ENCODE results near the gene RPL35.

The RPL35 gene

GRCh38 chr9:124861342-124862229 is at the start of gene RPL35, which contains the start of gene ARPC5L:
TSS of gene RPL35 (minus strand) at chr9:124861957. CDS start at chr9:124861912, 45 bp downstream.
TSS of gene ARPC5L (plus strand) at chr9:124862130. CDS start at chr9:124869291, 7,161 bp downstream.
- Histone ChIP-seq H3K36me3 (ENCODE audit: control insufficient read depth in 5 of 5, insufficient read depth in 5 of 5, low read length in 5 of 5) (peaks cover 0 to 42% (median 41%) of the 10 kb centered on the region in 5 donors), H3K27ac (ENCODE audit: low read depth, low read length) (peak within 1 kb of the TSS; percentile 87), H3K9ac (ENCODE audit: low read length in 5 of 5) (peak within 1 kb of the TSS; percentile 73 to 95 (median 92)), H3K4me3 (ENCODE audit: low read depth in 1 of 5, low read length in 5 of 5) (peak within 1 kb of the TSS; percentile 86 to 93 (median 86)), H3K27me3 (ENCODE audit: control insufficient read depth in 5 of 5, insufficient read depth in 4 of 5, low read length in 5 of 5) (no peaks in the 10 kb centered on the region), H3K9me3 (ENCODE audit: control insufficient read depth in 5 of 5, low read length in 5 of 5) (no peaks in the 10 kb centered on the region), H3K4me1 (ENCODE audit: control insufficient read depth in 5 of 5, insufficient read depth in 5 of 5, low read length in 5 of 5) (peaks cover 6 to 37% (median 30%) of the 10 kb centered on the region in 5 donors)

- no peaks in the 10 kb centered on the region for H3K27me3 ChIP-seq (ENCODE audit: control insufficient read depth in 5 of 5, insufficient read depth in 4 of 5, low read length in 5 of 5)
- no peak overlapping the region for H3K9ac ChIP-seq (ENCODE audit: low read length in 5 of 5)
- no peak overlapping the region for H3K27ac ChIP-seq (ENCODE audit: low read depth, low read length)
- H3K9me3 ChIP-seq (ENCODE audit: control insufficient read depth in 5 of 5, low read length in 5 of 5): no peaks in the 10 kb centered on the region
- H3K36me3 ChIP-seq (ENCODE audit: control insufficient read depth in 5 of 5, insufficient read depth in 5 of 5, low read length in 5 of 5): peaks cover 6 to 43% (median 28%) of the 10 kb centered on the region in 5 donors
- H3K4me1 ChIP-seq (ENCODE audit: control insufficient read depth in 5 of 5, insufficient read depth in 5 of 5, low read length in 5 of 5): peaks cover 0 to 16% (median 13%) of the 10 kb centered on the region in 5 donors
- H3K4me3 ChIP-seq (ENCODE audit: low read depth in 1 of 5, low read length in 5 of 5): no peak overlapping the region
Measured at GRCh38 chr9:124908098-124908497, 46.3 kb upstream of the RPL35 start.

GRCh38 chr9:124906966-124907365 is 45.2 kb upstream of the RPL35 start:
- Histone ChIP-seq H3K4me3 (ENCODE audit: low read depth in 1 of 5, low read length in 5 of 5) (no peak overlapping the region), H3K36me3 (ENCODE audit: control insufficient read depth in 5 of 5, insufficient read depth in 5 of 5, low read length in 5 of 5) (peaks cover 6 to 40% (median 28%) of the 10 kb centered on the region in 5 donors), H3K9ac (ENCODE audit: low read length in 5 of 5) (no peak overlapping the region), H3K4me1 (ENCODE audit: control insufficient read depth in 5 of 5, insufficient read depth in 5 of 5, low read length in 5 of 5) (peaks cover 0 to 18% (median 13%) of the 10 kb centered on the region in 5 donors), H3K27me3 (ENCODE audit: control insufficient read depth in 5 of 5, insufficient read depth in 4 of 5, low read length in 5 of 5) (no peaks in the 10 kb centered on the region), H3K9me3 (ENCODE audit: control insufficient read depth in 5 of 5, low read length in 5 of 5) (no peaks in the 10 kb centered on the region), H3K27ac (ENCODE audit: low read depth, low read length) (no peak overlapping the region)

GRCh38 chr9:124899845-124900244 is 38.1 kb upstream of the RPL35 start:
- Histone ChIP-seq H3K9ac (ENCODE audit: low read length in 5 of 5) (no peak overlapping the region), H3K4me3 (ENCODE audit: low read depth in 1 of 5, low read length in 5 of 5) (no peak overlapping the region), H3K27ac (ENCODE audit: low read depth, low read length) (no peak overlapping the region), H3K9me3 (ENCODE audit: control insufficient read depth in 5 of 5, low read length in 5 of 5) (no peaks in the 10 kb centered on the region), H3K4me1 (ENCODE audit: control insufficient read depth in 5 of 5, insufficient read depth in 5 of 5, low read length in 5 of 5) (peaks cover 0 to 17% (median 0%) of the 10 kb centered on the region in 5 donors), H3K36me3 (ENCODE audit: control insufficient read depth in 5 of 5, insufficient read depth in 5 of 5, low read length in 5 of 5) (peaks cover 13 to 57% (median 43%) of the 10 kb centered on the region in 5 donors), H3K27me3 (ENCODE audit: control insufficient read depth in 5 of 5, insufficient read depth in 4 of 5, low read length in 5 of 5) (no peaks in the 10 kb centered on the region)

- no peaks in the 10 kb centered on the region for H3K27me3 ChIP-seq (ENCODE audit: control insufficient read depth in 5 of 5, insufficient read depth in 4 of 5, low read length in 5 of 5)
- no peaks in the 10 kb centered on the region for H3K9me3 ChIP-seq (ENCODE audit: control insufficient read depth in 5 of 5, low read length in 5 of 5)
- no peak overlapping the region for H3K4me3 ChIP-seq (ENCODE audit: low read depth in 1 of 5, low read length in 5 of 5)
- H3K9ac ChIP-seq (ENCODE audit: low read length in 5 of 5): no peak overlapping the region
- no peak overlapping the region for H3K27ac ChIP-seq (ENCODE audit: low read depth, low read length)
- H3K4me1 ChIP-seq (ENCODE audit: control insufficient read depth in 5 of 5, insufficient read depth in 5 of 5, low read length in 5 of 5): peaks cover 0 to 17% (median 0%) of the 10 kb centered on the region in 5 donors
- peaks cover 12 to 70% (median 55%) of the 10 kb centered on the region in 5 donors for H3K36me3 ChIP-seq (ENCODE audit: control insufficient read depth in 5 of 5, insufficient read depth in 5 of 5, low read length in 5 of 5)
Measured at GRCh38 chr9:124897570-124898460, 36.1 kb upstream of the RPL35 start.

GRCh38 chr9:124894741-124895170 is 33.0 kb upstream of the RPL35 start:
- Histone ChIP-seq H3K27ac (ENCODE audit: low read depth, low read length) (no peak overlapping the region), H3K4me3 (ENCODE audit: low read depth in 1 of 5, low read length in 5 of 5) (no peak overlapping the region), H3K27me3 (ENCODE audit: control insufficient read depth in 5 of 5, insufficient read depth in 4 of 5, low read length in 5 of 5) (no peaks in the 10 kb centered on the region), H3K36me3 (ENCODE audit: control insufficient read depth in 5 of 5, insufficient read depth in 5 of 5, low read length in 5 of 5) (peaks cover 10 to 89% (median 63%) of the 10 kb centered on the region in 5 donors), H3K9ac (ENCODE audit: low read length in 5 of 5) (peak overlapping the region in 1 of 5 donors; percentile 2), H3K9me3 (ENCODE audit: control insufficient read depth in 5 of 5, low read length in 5 of 5) (no peaks in the 10 kb centered on the region), H3K4me1 (ENCODE audit: control insufficient read depth in 5 of 5, insufficient read depth in 5 of 5, low read length in 5 of 5) (peaks cover 0 to 8% (median 0%) of the 10 kb centered on the region in 5 donors)

GRCh38 chr9:124894035-124894740 is 32.4 kb upstream of the RPL35 start:
- Histone ChIP-seq H3K27ac (ENCODE audit: low read depth, low read length) (no peak overlapping the region), H3K4me1 (ENCODE audit: control insufficient read depth in 5 of 5, insufficient read depth in 5 of 5, low read length in 5 of 5) (peaks cover 0 to 8% (median 0%) of the 10 kb centered on the region in 5 donors), H3K4me3 (ENCODE audit: low read depth in 1 of 5, low read length in 5 of 5) (no peak overlapping the region), H3K36me3 (ENCODE audit: control insufficient read depth in 5 of 5, insufficient read depth in 5 of 5, low read length in 5 of 5) (peaks cover 10 to 89% (median 63%) of the 10 kb centered on the region in 5 donors), H3K27me3 (ENCODE audit: control insufficient read depth in 5 of 5, insufficient read depth in 4 of 5, low read length in 5 of 5) (no peaks in the 10 kb centered on the region), H3K9ac (ENCODE audit: low read length in 5 of 5) (no peak overlapping the region), H3K9me3 (ENCODE audit: control insufficient read depth in 5 of 5, low read length in 5 of 5) (no peaks in the 10 kb centered on the region)

GRCh38 chr9:124890179-124890578 is 28.4 kb upstream of the RPL35 start:
- Histone ChIP-seq H3K27me3 (ENCODE audit: control insufficient read depth in 5 of 5, insufficient read depth in 4 of 5, low read length in 5 of 5) (no peaks in the 10 kb centered on the region), H3K36me3 (ENCODE audit: control insufficient read depth in 5 of 5, insufficient read depth in 5 of 5, low read length in 5 of 5) (peaks cover 0 to 93% (median 72%) of the 10 kb centered on the region in 5 donors), H3K9me3 (ENCODE audit: control insufficient read depth in 5 of 5, low read length in 5 of 5) (no peaks in the 10 kb centered on the region), H3K4me1 (ENCODE audit: control insufficient read depth in 5 of 5, insufficient read depth in 5 of 5, low read length in 5 of 5) (peaks cover 0 to 10% (median 3%) of the 10 kb centered on the region in 5 donors), H3K27ac (ENCODE audit: low read depth, low read length) (no peak overlapping the region), H3K9ac (ENCODE audit: low read length in 5 of 5) (no peak overlapping the region), H3K4me3 (ENCODE audit: low read depth in 1 of 5, low read length in 5 of 5) (no peak overlapping the region)

DNA sequence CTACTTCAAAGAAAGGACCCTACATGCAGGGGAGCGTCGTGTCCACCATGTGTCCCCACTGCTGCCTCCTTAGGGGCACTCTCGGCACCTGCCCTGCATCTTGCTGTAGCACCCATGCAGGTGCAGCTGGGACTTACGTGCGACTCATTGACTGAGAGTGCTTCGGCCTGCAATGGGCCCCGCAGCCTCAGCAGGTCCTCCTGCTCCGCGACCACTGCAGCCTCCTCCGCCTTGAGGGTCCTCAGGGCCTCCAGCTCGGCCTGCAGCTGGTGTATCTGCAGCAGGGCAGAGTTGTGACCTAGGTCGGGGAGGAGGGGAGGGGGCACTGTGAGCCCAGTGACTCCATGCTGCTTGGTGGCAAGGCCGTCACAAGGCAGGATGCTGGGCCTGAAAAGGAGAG is 27.2 kb upstream of the RPL35 start:
- no peak overlapping the region for H3K4me3 ChIP-seq (ENCODE audit: low read depth in 1 of 5, low read length in 5 of 5)
- H3K36me3 ChIP-seq (ENCODE audit: control insufficient read depth in 5 of 5, insufficient read depth in 5 of 5, low read length in 5 of 5): peaks cover 0 to 95% (median 72%) of the 10 kb centered on the region in 5 donors
- no peak overlapping the region for H3K9ac ChIP-seq (ENCODE audit: low read length in 5 of 5)
- no peak overlapping the region for H3K27ac ChIP-seq (ENCODE audit: low read depth, low read length)
- no peaks in the 10 kb centered on the region for H3K27me3 ChIP-seq (ENCODE audit: control insufficient read depth in 5 of 5, insufficient read depth in 4 of 5, low read length in 5 of 5)
- H3K4me1 ChIP-seq (ENCODE audit: control insufficient read depth in 5 of 5, insufficient read depth in 5 of 5, low read length in 5 of 5): peaks cover 0 to 10% (median 3%) of the 10 kb centered on the region in 5 donors
- H3K9me3 ChIP-seq (ENCODE audit: control insufficient read depth in 5 of 5, low read length in 5 of 5): no peaks in the 10 kb centered on the region

Measured in subcutaneous abdominal adipose tissue (tissue), 5 donors.